ENCODE data around the gene HOXB7. TPM values are rescaled to one million over a fixed set of nuclear protein-coding genes. Genes with fewer than 3 reads are reported as not detected.

The HOXB7 gene
- total and polyA plus RNA-seq, 2 experiments from 2014 or later, result not detected

DNA sequence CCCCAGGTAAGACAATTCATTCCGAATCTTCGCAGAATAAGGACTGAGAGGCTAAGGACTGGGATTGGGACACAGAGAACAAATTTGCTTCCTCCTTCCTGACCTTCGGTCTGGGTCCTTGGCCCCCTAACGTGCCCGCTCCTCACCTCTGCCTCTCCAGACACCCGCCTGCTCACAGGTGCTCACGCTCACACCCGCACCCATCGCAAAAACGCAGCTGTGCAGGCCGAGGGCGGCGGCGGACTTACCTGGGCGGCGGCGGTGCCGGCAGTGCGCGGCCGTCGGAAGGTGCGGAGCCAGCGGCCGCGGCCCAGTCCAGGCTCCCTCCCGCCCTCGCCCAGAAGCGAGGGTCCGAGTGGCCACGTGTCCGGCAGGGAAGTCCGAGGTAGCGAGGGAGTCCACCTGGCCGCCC is 22.5 kb upstream of the HOXB7 start:
- no peak overlapping the region for H3K27ac Mint-ChIP-seq
- no peak overlapping the region; the same call in 2 of the 3 replicates for H3K4me3 Mint-ChIP-seq
- Histone ChIP-seq H3K4me2 (peak overlapping the region; percentile 62; the same call in 1 of the 2 replicates), H3K27ac (ENCODE audit: low read depth) (no peak overlapping the region), H3K4me1 (ENCODE audit: insufficient read depth) (peaks cover 31% of the 10 kb centered on the region), H3K9me2 (ENCODE audit: insufficient read depth) (no peaks in the 10 kb centered on the region), H3K79me2 (replicated peaks; ENCODE audit: insufficient read depth) (no peaks in the 10 kb centered on the region), H3K36me3 (ENCODE audit: insufficient read depth) (no peaks in the 10 kb centered on the region), H3K27me3 (ENCODE audit: insufficient read depth) (peaks cover 100% of the 10 kb centered on the region), H3F3A (replicated peaks; ENCODE audit: low read depth) (peaks cover 46% of the 10 kb centered on the region), H4K20me1 (replicated peaks; ENCODE audit: insufficient read depth) (peaks cover 76% of the 10 kb centered on the region), H3K4me3 (peak overlapping the region; percentile 35; the same call in 1 of the 2 replicates), H2AFZ (no peak overlapping the region; the same call in 1 of the 2 replicates)
- no peaks in the 10 kb centered on the region for H3K36me3 Mint-ChIP-seq (ENCODE audit: low read depth)
- DNase-seq (ENCODE audit: low spot score) (peak; percentile 46), ATAC-seq (peak; percentile 20)
- H3K9me3 Mint-ChIP-seq, result peaks cover 3% of the 10 kb centered on the region; the same call in 2 of the 3 replicates
- peak; percentile 77 for TF ChIP-seq EZH2 (IDR thresholded peaks at IDR 0.05; ENCODE audit: low read depth, unreplicated experiment)
- TF ChIP-seq, protein P1, sequence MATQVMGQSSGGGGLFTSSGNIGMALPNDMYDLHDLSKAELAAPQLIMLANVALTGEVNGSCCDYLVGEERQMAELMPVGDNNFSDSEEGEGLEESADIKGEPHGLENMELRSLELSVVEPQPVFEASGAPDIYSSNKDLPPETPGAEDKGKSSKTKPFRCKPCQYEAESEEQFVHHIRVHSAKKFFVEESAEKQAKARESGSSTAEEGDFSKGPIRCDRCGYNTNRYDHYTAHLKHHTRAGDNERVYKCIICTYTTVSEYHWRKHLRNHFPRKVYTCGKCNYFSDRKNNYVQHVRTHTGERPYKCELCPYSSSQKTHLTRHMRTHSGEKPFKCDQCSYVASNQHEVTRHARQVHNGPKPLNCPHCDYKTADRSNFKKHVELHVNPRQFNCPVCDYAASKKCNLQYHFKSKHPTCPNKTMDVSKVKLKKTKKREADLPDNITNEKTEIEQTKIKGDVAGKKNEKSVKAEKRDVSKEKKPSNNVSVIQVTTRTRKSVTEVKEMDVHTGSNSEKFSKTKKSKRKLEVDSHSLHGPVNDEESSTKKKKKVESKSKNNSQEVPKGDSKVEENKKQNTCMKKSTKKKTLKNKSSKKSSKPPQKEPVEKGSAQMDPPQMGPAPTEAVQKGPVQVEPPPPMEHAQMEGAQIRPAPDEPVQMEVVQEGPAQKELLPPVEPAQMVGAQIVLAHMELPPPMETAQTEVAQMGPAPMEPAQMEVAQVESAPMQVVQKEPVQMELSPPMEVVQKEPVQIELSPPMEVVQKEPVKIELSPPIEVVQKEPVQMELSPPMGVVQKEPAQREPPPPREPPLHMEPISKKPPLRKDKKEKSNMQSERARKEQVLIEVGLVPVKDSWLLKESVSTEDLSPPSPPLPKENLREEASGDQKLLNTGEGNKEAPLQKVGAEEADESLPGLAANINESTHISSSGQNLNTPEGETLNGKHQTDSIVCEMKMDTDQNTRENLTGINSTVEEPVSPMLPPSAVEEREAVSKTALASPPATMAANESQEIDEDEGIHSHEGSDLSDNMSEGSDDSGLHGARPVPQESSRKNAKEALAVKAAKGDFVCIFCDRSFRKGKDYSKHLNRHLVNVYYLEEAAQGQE (IDR thresholded peaks at IDR 0.05; ENCODE audit: unreplicated experiment), result no peak
- H3K27me3 Mint-ChIP-seq (ENCODE audit: insufficient read depth, low read depth, poor library complexity), result peaks cover 100% of the 10 kb centered on the region
- peaks cover 10% of the 10 kb centered on the region for H3K4me1 Mint-ChIP-seq

DNA sequence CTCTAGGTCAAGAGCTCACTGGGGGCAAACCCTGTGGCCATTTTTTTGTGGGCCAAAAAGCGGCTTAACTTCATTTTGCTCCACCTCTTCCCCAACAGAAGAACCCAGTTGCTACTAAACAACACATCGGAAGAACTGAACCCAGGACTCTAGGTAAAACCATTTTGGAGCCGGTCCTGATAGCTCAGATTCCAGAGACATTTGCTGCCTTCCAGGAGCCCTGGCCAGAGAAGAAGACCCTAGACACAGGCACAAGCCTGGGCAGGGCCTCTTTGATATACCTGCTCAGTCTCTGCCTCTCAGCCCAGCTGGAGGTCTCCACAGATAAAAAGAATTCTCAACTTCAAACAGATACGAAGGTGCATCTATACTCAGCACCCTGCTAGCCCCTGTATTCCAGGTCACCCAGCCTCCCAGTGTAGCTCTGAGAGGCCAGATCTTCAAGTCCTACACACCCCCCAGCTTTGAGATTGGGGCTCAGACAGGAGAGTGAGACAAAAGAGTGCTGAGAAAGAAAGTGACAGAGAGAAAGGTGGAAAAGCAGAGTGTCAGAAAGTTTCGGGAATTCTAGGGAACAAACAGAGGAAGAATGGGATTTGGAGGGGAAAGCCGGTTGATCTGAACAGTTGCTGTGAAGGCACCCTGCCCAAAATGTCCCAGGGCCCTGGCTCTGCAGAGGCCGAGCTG is 21.9 kb upstream of the HOXB7 start:
- Histone ChIP-seq H3K36me3 (ENCODE audit: insufficient read depth) (no peaks in the 10 kb centered on the region), H3K27me3 (ENCODE audit: insufficient read depth) (peaks cover 100% of the 10 kb centered on the region), H2AFZ (no peak overlapping the region), H3K9me2 (ENCODE audit: insufficient read depth) (no peaks in the 10 kb centered on the region), H3K4me3 (peak overlapping the region; percentile 35; the same call in 1 of the 2 replicates), H3K4me1 (ENCODE audit: insufficient read depth) (peaks cover 31% of the 10 kb centered on the region), H3K27ac (ENCODE audit: low read depth) (no peak overlapping the region), H4K20me1 (replicated peaks; ENCODE audit: insufficient read depth) (peaks cover 78% of the 10 kb centered on the region), H3K79me2 (replicated peaks; ENCODE audit: insufficient read depth) (no peaks in the 10 kb centered on the region), H3K4me2 (peak overlapping the region; percentile 62; the same call in 1 of the 2 replicates), H3F3A (replicated peaks; ENCODE audit: low read depth) (peaks cover 46% of the 10 kb centered on the region)
- Mint-ChIP-seq H3K4me3 (peak overlapping the region; percentile 31; the same call in 1 of the 3 replicates), H3K9me3 (peaks cover 3% of the 10 kb centered on the region; the same call in 2 of the 3 replicates), H3K27ac (no peak overlapping the region), H3K27me3 (ENCODE audit: insufficient read depth, low read depth, poor library complexity) (peaks cover 100% of the 10 kb centered on the region), H3K4me1 (peaks cover 10% of the 10 kb centered on the region), H3K36me3 (ENCODE audit: low read depth) (no peaks in the 10 kb centered on the region)
- ATAC-seq (peak; percentile 5; the same call in 2 of the 3 replicates), DNase-seq (ENCODE audit: low spot score) (peak; percentile 11)
- no peak for TF ChIP-seq ZNF331 (CRISPR knock-in tag; IDR thresholded peaks at IDR 0.05; ENCODE audit: low read depth)
- TF ChIP-seq CREB1 (CRISPR knock-in tag; IDR thresholded peaks at IDR 0.05; ENCODE audit: low read depth), result no peak
- peak; percentile 93 for TF ChIP-seq EZH2 (IDR thresholded peaks at IDR 0.05; ENCODE audit: low read depth, unreplicated experiment)

Data from GM23338 (cell line).